ENCODE data around the gene CD47.

The CD47 gene

DNA sequence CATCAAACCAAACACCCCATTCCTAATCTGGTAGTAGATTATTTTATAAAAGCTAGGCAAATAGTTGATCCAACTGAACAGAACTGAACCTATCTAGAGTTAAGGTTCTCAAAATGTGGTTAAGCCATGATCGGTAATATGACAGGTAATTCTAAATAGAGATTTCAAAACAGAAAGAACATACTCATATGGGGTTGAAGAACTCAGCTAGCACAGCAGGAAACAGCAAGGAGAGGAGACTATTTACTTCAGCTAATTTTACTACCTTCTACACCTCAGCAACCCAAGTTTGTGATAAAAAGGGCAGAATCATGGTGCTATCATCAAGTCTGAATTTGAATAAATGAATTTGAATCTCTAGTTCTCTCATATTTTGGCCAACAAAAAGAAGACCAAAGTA, 11.8 kb downstream of the CD47 start:
- no peaks in the 10 kb centered on the region for H3K36me3 ChIP-seq (ENCODE audit: control insufficient read depth, insufficient read depth, low read length)
- H3K4me1 ChIP-seq (ENCODE audit: control insufficient read depth, insufficient read depth, low read length) = no peaks in the 10 kb centered on the region
- no peak overlapping the region for H3K4me3 ChIP-seq (ENCODE audit: insufficient read depth, low read depth, low read length)
- WGBS, 2 experiments = 100% methylated on average over 1 of the region's 1 CpG
- no peaks in the 10 kb centered on the region for H3K27me3 ChIP-seq (ENCODE audit: control insufficient read depth, insufficient read depth, low read length, poor library complexity, severe bottlenecking)
- H3K27ac ChIP-seq (ENCODE audit: insufficient read depth, low read depth, low read length, poor library complexity, severe bottlenecking) = no peak overlapping the region
- H3K9me3 ChIP-seq (ENCODE audit: control insufficient read depth, low read length) = no peaks in the 10 kb centered on the region

DNA sequence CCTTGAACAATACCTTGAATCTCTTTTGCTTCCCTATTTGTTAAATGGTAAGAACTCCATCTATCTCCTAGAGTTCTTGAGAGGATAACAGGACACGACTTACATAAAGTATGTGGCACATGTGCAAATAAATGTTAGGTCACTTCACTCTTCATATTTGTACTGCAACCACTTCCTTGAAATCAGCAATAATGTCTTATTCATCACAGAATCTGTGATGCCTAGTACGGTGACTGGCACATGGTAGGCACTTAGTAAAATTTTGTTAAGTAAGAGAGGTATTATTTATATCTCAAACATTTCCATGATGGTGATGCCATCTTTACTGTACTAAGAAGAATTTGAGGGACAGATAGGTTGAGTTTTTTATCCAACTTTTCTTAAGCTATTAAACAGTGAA, 14.3 kb downstream of the CD47 start:
- H3K9me3 ChIP-seq (ENCODE audit: control insufficient read depth, low read length) = no peaks in the 10 kb centered on the region
- no peaks in the 10 kb centered on the region for H3K27me3 ChIP-seq (ENCODE audit: control insufficient read depth, insufficient read depth, low read length, poor library complexity, severe bottlenecking)
- no peak overlapping the region for H3K4me3 ChIP-seq (ENCODE audit: insufficient read depth, low read depth, low read length)
- no peaks in the 10 kb centered on the region for H3K36me3 ChIP-seq (ENCODE audit: control insufficient read depth, insufficient read depth, low read length)
- 93 to 100% methylated on average over 1 to 2 of the region's 2 CpGs for WGBS, 2 experiments
- no peaks in the 10 kb centered on the region for H3K4me1 ChIP-seq (ENCODE audit: control insufficient read depth, insufficient read depth, low read length)
- H3K27ac ChIP-seq (ENCODE audit: insufficient read depth, low read depth, low read length, poor library complexity, severe bottlenecking) = no peak overlapping the region

DNA sequence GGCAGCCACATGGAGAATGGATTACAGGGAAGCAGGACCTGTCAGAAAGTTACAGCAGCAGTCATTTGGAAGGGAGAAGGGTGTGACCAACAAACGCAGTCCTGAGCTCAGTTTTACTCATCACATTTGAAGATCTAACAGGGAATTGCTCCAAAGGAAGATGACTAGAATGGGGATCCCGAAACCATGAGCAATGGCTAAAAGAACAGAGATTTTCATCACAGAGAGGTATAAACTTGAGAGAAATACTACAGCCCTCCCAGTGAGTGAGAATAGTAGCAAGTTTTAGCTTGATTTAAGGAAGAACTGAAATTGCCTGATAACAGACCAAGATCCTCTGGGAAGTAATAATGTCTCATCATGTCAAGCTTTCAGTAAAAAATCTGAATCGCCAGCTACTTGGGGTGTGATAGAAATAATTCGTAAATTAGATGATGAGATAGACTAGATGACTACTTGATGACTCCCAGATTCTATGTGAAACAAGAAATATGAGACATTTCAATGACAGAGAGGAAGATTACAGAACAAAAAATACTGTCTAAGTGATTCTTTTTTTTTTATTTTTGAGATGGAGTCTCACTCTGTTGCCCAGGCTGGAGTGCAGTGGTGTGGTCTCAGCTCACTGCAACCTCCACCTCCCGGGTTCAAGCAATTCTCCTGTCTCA, 16.9 kb downstream of the CD47 start:
- Histone ChIP-seq H3K27ac (ENCODE audit: insufficient read depth, low read depth, low read length, poor library complexity, severe bottlenecking) (no peak overlapping the region), H3K27me3 (ENCODE audit: control insufficient read depth, insufficient read depth, low read length, poor library complexity, severe bottlenecking) (no peaks in the 10 kb centered on the region), H3K4me1 (ENCODE audit: control insufficient read depth, insufficient read depth, low read length) (no peaks in the 10 kb centered on the region), H3K4me3 (ENCODE audit: insufficient read depth, low read depth, low read length) (no peak overlapping the region), H3K36me3 (ENCODE audit: control insufficient read depth, insufficient read depth, low read length) (no peaks in the 10 kb centered on the region), H3K9me3 (ENCODE audit: control insufficient read depth, low read length) (no peaks in the 10 kb centered on the region)
- WGBS, 2 experiments = 91 to 93% methylated on average over 5 of the region's 5 CpGs

DNA sequence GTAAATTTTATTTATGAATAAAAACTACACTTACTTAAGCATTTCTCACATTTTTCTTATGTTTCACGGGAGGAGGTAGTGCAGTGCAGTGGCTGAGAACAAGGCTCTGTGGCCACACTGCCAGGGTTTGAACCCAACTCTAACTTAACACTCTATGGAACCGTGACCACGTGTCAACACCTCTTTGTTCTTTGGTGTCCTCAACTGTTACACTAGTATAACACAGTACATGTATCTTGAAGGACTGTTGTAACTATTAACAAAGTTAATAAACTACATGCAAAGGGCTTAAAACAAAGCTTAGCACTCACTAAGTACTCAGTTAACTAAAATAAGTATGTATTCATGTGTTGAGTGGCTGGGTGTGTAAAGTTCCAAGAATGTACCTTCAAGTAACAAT, 19.5 kb downstream of the CD47 start:
- Histone ChIP-seq H3K27ac (ENCODE audit: insufficient read depth, low read depth, low read length, poor library complexity, severe bottlenecking) (no peak overlapping the region), H3K4me1 (ENCODE audit: control insufficient read depth, insufficient read depth, low read length) (no peaks in the 10 kb centered on the region), H3K4me3 (ENCODE audit: insufficient read depth, low read depth, low read length) (no peak overlapping the region), H3K9me3 (ENCODE audit: control insufficient read depth, low read length) (no peaks in the 10 kb centered on the region), H3K27me3 (ENCODE audit: control insufficient read depth, insufficient read depth, low read length, poor library complexity, severe bottlenecking) (no peaks in the 10 kb centered on the region), H3K36me3 (ENCODE audit: control insufficient read depth, insufficient read depth, low read length) (no peaks in the 10 kb centered on the region)
- 88 to 89% methylated on average over 3 of the region's 3 CpGs for WGBS, 2 experiments

DNA sequence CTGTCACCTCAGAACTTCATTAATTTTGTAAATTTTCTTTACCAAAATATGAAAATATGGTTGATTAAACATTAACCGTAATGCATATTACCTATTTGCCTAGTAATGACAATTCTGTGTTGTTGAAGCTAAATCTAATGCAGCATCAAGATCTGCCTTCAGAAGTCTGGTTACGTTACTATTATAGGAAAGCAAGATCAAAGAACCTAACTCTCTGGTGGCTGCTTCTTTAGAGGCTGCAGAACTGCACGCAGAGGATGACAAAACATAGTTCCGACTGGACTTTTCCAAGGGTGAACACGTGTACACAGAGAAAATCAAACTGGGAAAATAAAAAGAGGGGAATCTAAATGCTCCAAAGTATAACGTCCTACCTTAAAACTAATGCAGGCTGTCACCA, 20.5 kb downstream of the CD47 start:
- H3K27me3 ChIP-seq (ENCODE audit: control insufficient read depth, insufficient read depth, low read length, poor library complexity, severe bottlenecking) = no peaks in the 10 kb centered on the region
- 73 to 81% methylated on average over 4 to 6 of the region's 6 CpGs for WGBS, 2 experiments

DNA sequence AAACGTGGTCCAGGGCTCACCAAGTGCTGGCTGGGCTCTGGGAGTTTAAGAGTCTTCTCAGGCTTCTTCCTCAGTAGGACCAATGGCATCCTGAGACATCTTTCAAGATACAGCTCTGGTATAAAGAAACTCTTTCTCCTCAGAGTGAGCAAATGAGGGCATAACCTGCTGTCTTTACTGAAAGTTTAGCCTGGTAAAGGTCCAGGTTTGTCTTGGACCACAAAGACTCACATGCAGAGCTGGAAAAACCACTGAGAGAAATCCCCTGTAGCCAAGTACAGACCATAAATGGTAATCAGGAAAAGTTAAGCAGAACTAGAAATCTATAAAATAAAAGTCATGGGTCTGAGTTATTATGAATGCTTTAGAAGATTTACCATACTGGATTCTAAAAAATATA, 23.1 kb downstream of the CD47 start:
- WGBS, 2 experiments = 68 to 70% methylated on average over 1 of the region's 1 CpG

More for the DNA sequence above, 20.5 kb downstream of the CD47 start:
- Histone ChIP-seq H3K36me3 (ENCODE audit: control insufficient read depth, insufficient read depth, low read length) (no peaks in the 10 kb centered on the region), H3K9me3 (ENCODE audit: control insufficient read depth, low read length) (no peaks in the 10 kb centered on the region), H3K27ac (ENCODE audit: insufficient read depth, low read depth, low read length, poor library complexity, severe bottlenecking) (no peak overlapping the region), H3K4me3 (ENCODE audit: insufficient read depth, low read depth, low read length) (no peak overlapping the region), H3K4me1 (ENCODE audit: control insufficient read depth, insufficient read depth, low read length) (no peaks in the 10 kb centered on the region)

DNA sequence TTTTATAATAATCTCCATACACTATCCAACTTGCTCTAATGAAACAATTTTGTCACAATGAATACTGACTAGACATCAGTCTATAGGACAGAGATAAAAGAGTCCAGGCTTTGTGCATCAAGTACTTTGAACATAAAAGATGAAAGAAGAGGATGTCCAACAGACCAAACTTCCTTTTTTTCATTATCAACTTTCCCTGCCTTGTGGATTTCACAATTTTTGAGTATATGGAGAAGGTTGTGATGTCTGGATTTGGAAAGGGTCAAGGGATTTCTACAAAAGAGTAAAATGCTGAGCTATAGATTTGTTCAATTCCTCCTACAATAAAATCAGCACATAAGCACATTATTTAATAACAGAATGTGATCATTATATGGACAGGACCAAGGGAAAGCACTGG, 25.7 kb downstream of the CD47 start:
- H3K27me3 ChIP-seq (ENCODE audit: control insufficient read depth, insufficient read depth, low read length, poor library complexity, severe bottlenecking) = no peaks in the 10 kb centered on the region
- no peaks in the 10 kb centered on the region for H3K36me3 ChIP-seq (ENCODE audit: control insufficient read depth, insufficient read depth, low read length)
- no peak overlapping the region for H3K4me3 ChIP-seq (ENCODE audit: insufficient read depth, low read depth, low read length)
- H3K4me1 ChIP-seq (ENCODE audit: control insufficient read depth, insufficient read depth, low read length) = no peaks in the 10 kb centered on the region
- H3K9me3 ChIP-seq (ENCODE audit: control insufficient read depth, low read length) = no peaks in the 10 kb centered on the region
- H3K27ac ChIP-seq (ENCODE audit: insufficient read depth, low read depth, low read length, poor library complexity, severe bottlenecking) = no peak overlapping the region

More for the DNA sequence above, 23.1 kb downstream of the CD47 start:
- H3K36me3 ChIP-seq (ENCODE audit: control insufficient read depth, insufficient read depth, low read length) = no peaks in the 10 kb centered on the region
- no peaks in the 10 kb centered on the region for H3K27me3 ChIP-seq (ENCODE audit: control insufficient read depth, insufficient read depth, low read length, poor library complexity, severe bottlenecking)
- no peaks in the 10 kb centered on the region for H3K4me1 ChIP-seq (ENCODE audit: control insufficient read depth, insufficient read depth, low read length)
- no peak overlapping the region for H3K4me3 ChIP-seq (ENCODE audit: insufficient read depth, low read depth, low read length)
- no peaks in the 10 kb centered on the region for H3K9me3 ChIP-seq (ENCODE audit: control insufficient read depth, low read length)
- H3K27ac ChIP-seq (ENCODE audit: insufficient read depth, low read depth, low read length, poor library complexity, severe bottlenecking) = no peak overlapping the region

DNA sequence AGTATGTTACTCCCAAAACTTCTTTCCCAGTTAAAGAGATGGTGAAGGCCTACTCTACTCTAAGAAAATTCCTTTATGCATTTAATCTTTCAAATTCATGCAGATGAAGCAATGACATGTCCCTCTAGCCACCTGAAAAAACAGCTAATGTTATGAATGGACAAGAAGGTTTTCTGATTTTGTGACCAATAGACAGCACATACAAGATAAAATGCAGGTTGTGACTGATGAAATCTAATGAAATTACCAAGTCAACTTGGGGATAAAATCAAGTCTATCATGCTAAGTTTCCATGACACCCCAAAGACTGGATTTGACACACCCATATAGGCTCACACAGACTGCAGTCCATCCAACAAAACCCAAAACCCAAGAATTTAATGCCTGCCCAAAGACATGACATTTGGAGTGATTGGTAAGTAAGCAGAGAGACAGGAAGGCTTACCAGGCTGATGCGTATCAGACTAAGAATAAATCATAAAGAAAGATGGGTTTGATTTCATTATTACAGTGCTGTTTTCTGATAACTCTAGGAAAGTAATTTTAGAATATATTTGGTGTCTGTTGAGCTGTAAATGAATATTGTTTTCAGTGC, 26.4 kb downstream of the CD47 start:
- Histone ChIP-seq H3K9me3 (ENCODE audit: control insufficient read depth, low read length) (no peaks in the 10 kb centered on the region), H3K27me3 (ENCODE audit: control insufficient read depth, insufficient read depth, low read length, poor library complexity, severe bottlenecking) (no peaks in the 10 kb centered on the region), H3K36me3 (ENCODE audit: control insufficient read depth, insufficient read depth, low read length) (no peaks in the 10 kb centered on the region), H3K4me3 (ENCODE audit: insufficient read depth, low read depth, low read length) (no peak overlapping the region), H3K27ac (ENCODE audit: insufficient read depth, low read depth, low read length, poor library complexity, severe bottlenecking) (no peak overlapping the region), H3K4me1 (ENCODE audit: control insufficient read depth, insufficient read depth, low read length) (no peaks in the 10 kb centered on the region)
- WGBS, 2 experiments = 94 to 100% methylated on average over 1 of the region's 1 CpG

DNA sequence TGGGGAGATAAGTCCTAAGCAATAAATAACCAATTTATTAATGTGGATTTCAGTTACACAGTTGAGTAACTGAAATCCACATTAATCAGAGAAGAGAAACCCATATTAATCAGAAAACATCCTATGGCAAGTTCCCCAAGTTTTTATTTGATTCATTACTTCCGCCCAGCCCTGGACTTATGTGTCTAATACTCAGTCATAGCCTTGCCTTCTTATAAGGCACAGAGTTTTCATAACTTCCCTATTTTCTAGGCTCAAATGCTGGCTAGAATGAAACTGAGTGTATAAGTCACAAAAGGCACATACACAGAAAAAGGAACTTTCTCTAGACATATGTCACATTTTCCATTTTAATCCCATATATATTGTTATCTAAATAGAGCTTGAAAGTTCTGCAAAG, 28.8 kb downstream of the CD47 start:
- Histone ChIP-seq H3K9me3 (ENCODE audit: control insufficient read depth, low read length) (no peaks in the 10 kb centered on the region), H3K27ac (ENCODE audit: insufficient read depth, low read depth, low read length, poor library complexity, severe bottlenecking) (no peak overlapping the region), H3K4me1 (ENCODE audit: control insufficient read depth, insufficient read depth, low read length) (no peaks in the 10 kb centered on the region), H3K36me3 (ENCODE audit: control insufficient read depth, insufficient read depth, low read length) (no peaks in the 10 kb centered on the region), H3K4me3 (ENCODE audit: insufficient read depth, low read depth, low read length) (no peak overlapping the region), H3K27me3 (ENCODE audit: control insufficient read depth, insufficient read depth, low read length, poor library complexity, severe bottlenecking) (no peaks in the 10 kb centered on the region)
- 90 to 96% methylated on average over 1 of the region's 1 CpG for whole genome bisulfite sequencing, 2 experiments

DNA sequence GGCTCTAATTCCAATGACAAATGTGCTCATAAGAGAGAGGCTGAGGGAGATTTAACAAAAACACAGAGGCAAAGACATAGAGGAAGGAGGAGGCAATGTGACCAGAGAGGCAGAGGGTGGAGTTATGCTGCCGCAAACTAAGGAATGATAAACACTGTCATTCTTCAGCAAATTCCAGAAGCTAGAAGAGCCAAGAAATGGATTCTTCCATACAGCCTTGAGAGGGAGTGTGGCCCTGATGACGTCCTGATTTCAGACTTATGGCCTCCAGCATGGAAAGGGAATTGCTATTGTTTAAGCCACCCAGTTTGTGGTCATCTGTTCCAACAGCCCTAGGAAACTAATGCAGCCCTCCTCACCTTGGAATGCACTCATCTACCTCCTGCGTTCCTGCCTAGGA, 30.5 kb downstream of the CD47 start:
- Histone ChIP-seq H3K4me1 (ENCODE audit: control insufficient read depth, insufficient read depth, low read length) (no peaks in the 10 kb centered on the region), H3K36me3 (ENCODE audit: control insufficient read depth, insufficient read depth, low read length) (no peaks in the 10 kb centered on the region), H3K27me3 (ENCODE audit: control insufficient read depth, insufficient read depth, low read length, poor library complexity, severe bottlenecking) (no peaks in the 10 kb centered on the region), H3K27ac (ENCODE audit: insufficient read depth, low read depth, low read length, poor library complexity, severe bottlenecking) (no peak overlapping the region), H3K9me3 (ENCODE audit: control insufficient read depth, low read length) (no peaks in the 10 kb centered on the region), H3K4me3 (ENCODE audit: insufficient read depth, low read depth, low read length) (no peak overlapping the region)
- WGBS, 2 experiments = 88 to 90% methylated on average over 3 of the region's 3 CpGs
